NCI-H2081 (cell line): ENCODE data around the gene KMO.

ENCODE experiments used
- DNase-seq, 2 experiments: peaks; one replicate each; lab custom pipeline; 2025; lab: John Stamatoyannopoulos, UW

Gene KMO

GRCh38 chr1:241593186-241593585 lies 61.0 kb downstream of the KMO start:
- no peak for DNase-seq

GRCh38 chr1:241596633-241597032 lies 64.5 kb downstream of the KMO start:
- no peak for DNase-seq

DNA sequence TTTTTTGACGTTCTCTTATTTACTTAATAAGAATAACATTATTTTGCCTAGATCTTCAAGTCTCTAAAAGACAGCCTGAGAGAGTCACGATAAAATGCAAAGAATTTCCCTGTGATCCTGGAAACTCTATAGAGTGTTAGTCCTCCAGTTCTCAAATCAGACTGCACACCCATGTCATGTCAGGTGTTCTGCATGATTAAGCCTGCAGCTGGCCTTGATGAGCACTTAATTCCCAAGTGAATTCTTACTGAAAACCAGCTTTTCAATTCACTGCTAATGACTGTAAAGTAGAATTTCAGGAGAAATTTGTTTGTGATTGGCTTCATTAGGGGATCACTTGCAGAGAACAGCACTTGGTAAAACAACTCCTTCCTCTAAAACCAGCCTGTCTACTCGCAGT lies 66.1 kb downstream of the KMO start:
- no peak for DNase-seq

DNA sequence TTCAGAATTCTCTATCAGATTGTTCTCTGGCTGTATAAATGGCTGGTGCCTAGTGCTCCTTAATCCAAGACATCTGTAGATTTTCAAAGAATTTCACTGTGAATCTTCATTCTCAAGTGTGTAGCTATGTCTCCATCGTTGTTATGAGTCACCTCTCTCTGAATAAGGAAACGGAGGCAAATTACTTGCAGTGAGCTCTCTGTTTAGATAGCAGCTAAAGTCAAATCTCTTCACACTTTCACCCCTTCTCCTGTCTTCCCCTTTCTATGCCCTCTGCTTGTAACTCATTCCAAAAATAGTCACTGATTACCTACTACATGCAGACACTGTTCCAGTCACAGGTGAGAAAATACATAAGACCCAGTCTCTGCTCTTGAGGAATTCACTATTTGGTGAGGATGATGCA lies 68.3 kb downstream of the KMO start:
- no peak for DNase-seq

- DNase-seq: no peak
Measured at GRCh38 chr1:241603731-241604245, 71.6 kb downstream of the KMO start.

- DNase-seq: no peak
Measured at GRCh38 chr1:241605146-241605805, 73.1 kb downstream of the KMO start.

GRCh38 chr1:241606544-241606943 lies 74.4 kb downstream of the KMO start:
- no peak for DNase-seq

DNA sequence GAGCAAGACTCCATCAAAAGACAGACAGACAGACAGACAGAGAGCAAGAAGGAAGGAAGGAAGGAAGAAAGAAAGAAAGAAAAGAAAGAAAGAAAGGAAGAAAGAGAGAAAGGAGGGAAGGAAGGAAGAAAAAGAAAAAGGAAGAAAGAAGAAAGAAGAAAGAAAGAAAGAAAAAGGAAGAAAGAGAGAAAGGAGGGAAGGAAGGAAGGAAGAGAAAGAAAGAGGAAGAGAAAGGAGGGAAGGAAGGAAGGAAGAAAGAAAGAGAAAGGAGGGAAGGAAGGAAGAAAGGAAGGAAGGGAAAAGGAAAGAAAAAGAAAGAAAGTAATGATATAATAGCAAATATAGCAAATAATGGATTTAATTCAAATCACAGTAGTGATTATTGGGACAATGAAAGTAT lies 75.3 kb downstream of the KMO start:
- DNase-seq: no peak

GRCh38 chr1:241608379-241609033 lies 76.3 kb downstream of the KMO start:
- no peak for DNase-seq

DNA sequence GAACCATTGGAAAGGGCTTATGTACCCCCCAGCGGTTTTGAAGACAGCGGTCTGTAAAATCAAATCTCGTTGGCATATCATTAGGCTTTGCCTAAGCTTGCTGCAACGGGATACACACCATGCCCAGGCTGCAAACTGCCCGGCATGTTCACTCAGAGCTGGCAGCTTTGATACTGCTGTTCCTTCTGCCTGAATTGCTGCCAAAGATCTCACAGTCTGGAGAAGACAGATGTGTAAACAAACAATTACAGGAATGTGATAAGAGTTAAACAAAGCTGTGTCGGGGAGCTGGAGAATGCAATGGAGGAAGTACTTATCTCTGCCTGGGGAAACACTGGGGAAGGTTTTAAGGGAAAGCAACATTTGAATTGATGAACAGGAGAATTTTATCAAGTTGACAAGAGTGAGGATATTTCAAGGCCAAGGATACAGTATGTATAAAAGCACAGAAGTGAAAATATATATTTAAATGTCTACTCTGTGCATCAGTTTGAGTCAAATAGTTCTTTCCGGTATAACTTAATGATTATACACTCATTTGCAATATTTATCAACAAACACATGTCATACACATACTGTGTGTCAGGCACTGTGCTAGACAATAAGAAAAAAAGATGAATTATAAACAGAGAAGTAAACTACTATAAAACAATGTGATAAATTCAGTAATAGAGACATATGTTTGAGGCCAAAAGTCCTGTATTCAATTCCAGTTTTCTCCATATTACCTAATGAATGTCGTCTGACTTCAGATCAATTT lies 78.1 kb downstream of the KMO start:
- DNase-seq: peak; percentile 38 to 80

- DNase-seq: peak; percentile 76 to 82
Measured at GRCh38 chr1:241611063-241611462, 78.9 kb downstream of the KMO start.

DNA sequence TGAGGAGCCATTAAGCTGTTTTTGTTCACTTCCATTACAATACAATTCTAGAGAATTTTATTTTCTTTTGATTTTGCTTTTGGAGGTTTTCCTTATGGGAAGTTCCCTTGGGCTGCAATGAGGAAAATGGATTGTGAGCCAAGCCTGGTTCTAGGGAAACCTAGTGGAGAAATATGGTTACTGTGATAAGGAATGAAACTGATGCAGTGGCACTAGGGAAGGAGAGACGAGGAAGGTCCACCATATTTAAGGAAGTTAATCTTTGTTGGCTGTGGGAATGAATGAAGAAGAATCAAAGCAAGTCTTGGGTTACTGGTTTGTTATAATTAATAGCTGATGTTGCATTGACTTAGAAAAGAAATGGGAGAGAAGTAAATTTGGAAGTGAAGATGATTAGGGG lies 79.6 kb downstream of the KMO start:
- no peak for DNase-seq

- DNase-seq: no peak
Measured at GRCh38 chr1:241612533-241613477, 80.6 kb downstream of the KMO start.

- no peak for DNase-seq
Measured at GRCh38 chr1:241614144-241614543, 82.0 kb downstream of the KMO start.

GRCh38 chr1:241614572-241614971 lies 82.4 kb downstream of the KMO start:
- DNase-seq: no peak

GRCh38 chr1:241615043-241615974 lies 83.1 kb downstream of the KMO start:
- no peak for DNase-seq

GRCh38 chr1:241617426-241617825 lies 85.2 kb downstream of the KMO start:
- DNase-seq: no peak

DNA sequence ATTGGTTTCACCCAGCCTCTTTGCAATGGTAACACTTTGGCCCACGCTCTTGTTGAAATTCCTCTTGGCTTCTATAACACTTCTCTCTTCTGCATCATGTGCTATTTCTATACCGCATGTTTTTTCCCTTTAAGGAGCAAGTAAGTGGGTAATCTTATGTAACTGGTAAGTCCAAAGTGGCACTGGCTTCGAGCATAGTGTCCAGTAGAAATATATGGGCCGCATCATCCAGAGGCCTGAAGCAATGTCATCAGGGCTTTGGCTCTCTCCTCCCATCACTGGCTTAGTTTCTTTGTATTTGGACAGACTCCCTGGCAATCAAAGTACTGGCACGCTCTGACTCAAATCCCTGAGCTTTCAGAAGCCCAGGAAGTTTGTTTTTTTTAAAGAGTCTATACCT lies 90.5 kb downstream of the KMO start:
- no peak for DNase-seq

DNA sequence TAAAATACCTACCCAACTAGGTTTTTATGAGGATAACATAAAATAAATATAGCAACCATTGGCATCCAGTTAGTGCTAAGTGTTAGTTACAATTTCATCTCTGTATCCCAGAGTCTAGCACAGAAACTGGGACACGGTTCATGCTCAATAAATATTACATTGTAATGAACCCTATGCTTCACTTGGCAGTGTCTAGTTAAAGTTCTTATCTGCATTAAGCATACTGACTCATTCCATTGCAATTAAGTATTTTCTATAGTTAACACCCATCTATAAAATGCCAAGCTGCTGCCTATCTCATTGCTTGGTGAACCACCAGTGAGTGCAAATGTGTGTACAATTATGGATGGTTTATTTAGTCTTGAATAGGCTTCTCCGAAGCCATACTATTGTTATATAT lies 92.8 kb downstream of the KMO start:
- no peak for DNase-seq

- DNase-seq: peak; percentile 42 to 57
Measured at GRCh38 chr1:241627453-241628259, 95.5 kb downstream of the KMO start.
